CD4-positive, CD25-positive, alpha-beta regulatory T cell (primary cell): Measurements from ENCODE around the gene NFIX. TPM values are rescaled to one million over a fixed set of nuclear protein-coding genes. Genes with fewer than 3 reads are reported as not detected.

Experiments used
- ATAC-seq, 2 donors: fragments of 150-1000 bp; cut with Tn5 transposase; one replicate each; pipeline ENCODE4 v1.10.0; 2021; ENCODE audit warnings: low read depth in 2 of 2, moderate number of reproducible peaks in 2 of 2, moderate library complexity in 1 of 2
- DNase-seq, 3 donors: peaks; one replicate each; pipeline versions ENCODE4 v3.0.0 to v3.0.0-alpha.2; 2012 to 2022; ENCODE audit warnings: mixed read lengths in 1 of 3
- H3K27ac ChIP-seq: one replicate; pipeline ENCODE4 v1.7.0; 2013; ENCODE audit warnings: mild to moderate bottlenecking, low read length; ENCODE audit not compliant: insufficient read depth, poor library complexity, severe bottlenecking
- H3K27me3 ChIP-seq: one replicate; pipeline ENCODE4 v1.7.0; 2013; ENCODE audit warnings: low read length; ENCODE audit not compliant: control insufficient read depth, insufficient read depth
- H3K36me3 ChIP-seq: one replicate; pipeline ENCODE4 v1.7.0; 2013; ENCODE audit warnings: mild to moderate bottlenecking, low read length, moderate library complexity; ENCODE audit not compliant: control insufficient read depth, insufficient read depth
- H3K4me1 ChIP-seq: 2 replicates; pipeline ENCODE4 v1.7.0; 2013; ENCODE audit warnings: mild to moderate bottlenecking, low read length; ENCODE audit not compliant: insufficient read depth, control insufficient read depth, poor library complexity, severe bottlenecking
- H3K4me3 ChIP-seq: one replicate; pipeline ENCODE4 v1.7.0; 2013; ENCODE audit warnings: low read depth, mild to moderate bottlenecking, low read length, moderate library complexity
- H3K9me3 ChIP-seq, 2 experiments: 1 replicate in 1 of 2; 2 replicates in 1 of 2; pipeline ENCODE4 v1.7.0; 2013; ENCODE audit warnings: low read length in 2 of 2, mild to moderate bottlenecking in 1 of 2, moderate library complexity in 1 of 2; ENCODE audit not compliant: control insufficient read depth in 2 of 2
- H3K27ac Mint-ChIP-seq, 3 donors: one replicate each; pipeline ENCODE4 v1.8.0; 2020 to 2022; ENCODE audit warnings: mild to moderate bottlenecking in 3 of 3, mixed read lengths in 3 of 3, moderate library complexity in 2 of 3
- H3K27me3 Mint-ChIP-seq: one replicate; pipeline ENCODE4 v1.8.0; 2022; ENCODE audit warnings: mild to moderate bottlenecking, mixed read lengths
- H3K36me3 Mint-ChIP-seq: one replicate; pipeline ENCODE4 v1.8.0; 2020; ENCODE audit warnings: mixed read lengths
- H3K4me1 Mint-ChIP-seq, 4 donors: one replicate each; pipeline ENCODE4 v1.8.0; 2020 to 2022; ENCODE audit warnings: mixed read lengths in 4 of 4, mild to moderate bottlenecking in 1 of 4
- H3K4me3 Mint-ChIP-seq, 4 donors: one replicate each; pipeline ENCODE4 v1.8.0; 2020 to 2022; ENCODE audit warnings: mild to moderate bottlenecking in 4 of 4, mixed read lengths in 4 of 4, moderate library complexity in 3 of 4
- H3K9me3 Mint-ChIP-seq, 7 donors: one replicate each; pipeline ENCODE4 v1.8.0; 2020 to 2022; ENCODE audit warnings: mixed read lengths in 7 of 7, mild to moderate bottlenecking in 3 of 7, moderate library complexity in 2 of 7
- polyA plus RNA-seq, 4 donors: library from polyadenylated mRNA; unstranded; fragments of 300-500 nt; fragmentation: Illumina TruSeq; gene quantifications; one replicate each; pipeline ENCODE4 v1.2.3, GENCODE V29; 2021
- total RNA-seq: library from RNA; stranded (reverse); gene quantifications from one replicate; pipeline ENCODE4 v1.2.3, GENCODE V29; 2022

The NFIX gene
- total and polyA plus RNA-seq, 5 donors from 2014 or later: 0.15 to 1.2 TPM; not detected in 3

DNA sequence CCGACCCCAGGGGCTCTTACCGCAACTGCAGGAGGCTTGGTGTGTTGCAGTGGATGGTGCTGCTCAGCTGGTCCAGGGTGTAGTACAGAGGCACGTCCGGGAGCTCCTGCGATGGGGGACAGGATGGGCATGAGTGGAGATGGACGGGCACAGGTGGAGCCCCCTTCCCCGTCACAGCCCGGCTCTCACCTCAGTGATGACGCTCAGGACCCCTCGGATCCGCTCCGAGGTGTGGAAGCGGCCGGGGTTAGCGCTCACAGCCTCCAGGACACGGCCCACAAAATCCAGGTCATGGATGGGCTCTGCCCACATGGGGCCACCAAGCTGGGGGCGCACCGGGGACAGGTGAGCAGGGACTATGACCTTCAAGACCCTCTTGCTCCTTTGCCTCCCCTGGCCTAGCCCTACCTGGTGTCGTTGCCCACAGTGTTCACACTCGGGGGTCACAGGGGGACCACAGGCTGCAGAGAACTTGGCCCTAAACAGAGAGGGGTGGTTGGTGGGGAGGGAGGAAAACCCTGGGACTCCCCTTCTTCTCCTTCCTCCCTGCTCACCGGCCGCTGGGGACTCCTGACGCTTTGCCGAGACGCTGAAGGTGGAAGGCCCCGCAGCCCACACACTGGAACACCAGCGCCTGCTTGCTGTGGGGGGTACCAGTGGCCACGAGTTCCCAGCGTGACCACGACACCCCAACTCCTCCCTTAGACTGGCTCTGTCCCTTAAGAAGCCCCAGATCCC lies 114.3 kb downstream of the NFIX start:
- Mint-ChIP-seq H3K9me3 (no peaks in the 10 kb centered on the region), H3K4me3 (peak overlapping the region in 1 of 4 donors; percentile 19), H3K4me1 (peaks cover 0 to 10% (median 3%) of the 10 kb centered on the region in 4 donors), H3K27me3 (no peaks in the 10 kb centered on the region), H3K36me3 (no peaks in the 10 kb centered on the region), H3K27ac (no peak overlapping the region)
- no peaks in the 10 kb centered on the region for H3K9me3 ChIP-seq
- DNase-seq (no peak), ATAC-seq (no peak)
- no peak overlapping the region for H3K4me3 ChIP-seq
- H3K4me1 ChIP-seq: peaks cover 15% of the 10 kb centered on the region
- H3K36me3 ChIP-seq: peaks cover 4% of the 10 kb centered on the region
- H3K27ac ChIP-seq: no peak overlapping the region
- H3K27me3 ChIP-seq: no peaks in the 10 kb centered on the region

DNA sequence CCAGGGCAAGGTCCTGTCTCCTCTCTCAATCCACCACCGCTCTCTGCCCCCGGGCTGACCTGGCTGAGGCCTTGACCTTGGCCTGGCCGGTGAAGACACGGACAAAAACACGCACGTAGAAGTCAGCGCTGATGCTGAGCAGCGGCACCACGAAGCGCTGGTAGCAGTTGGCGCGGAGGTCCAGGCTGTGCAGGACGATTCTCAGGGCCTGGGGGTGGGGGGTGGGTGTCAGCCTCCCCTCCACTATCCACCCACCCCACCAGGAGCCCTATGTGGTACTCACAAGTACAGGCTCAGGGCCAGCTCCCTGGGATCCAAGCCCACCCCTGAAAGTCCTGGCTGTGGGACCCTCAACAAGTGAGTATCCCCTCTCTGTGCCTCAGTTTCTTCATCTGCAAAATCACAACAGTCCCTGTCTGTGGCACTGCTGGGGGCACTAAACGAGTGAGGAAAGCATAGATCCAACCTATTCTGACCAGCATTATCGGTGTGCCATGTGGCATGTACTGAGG lies 114.9 kb downstream of the NFIX start:
- no peaks in the 10 kb centered on the region for H3K36me3 Mint-ChIP-seq
- DNase-seq: no peak
- Histone ChIP-seq H3K27me3 (no peaks in the 10 kb centered on the region), H3K4me1 (peaks cover 9% of the 10 kb centered on the region), H3K36me3 (peaks cover 4% of the 10 kb centered on the region), H3K27ac (no peak overlapping the region), H3K4me3 (no peak overlapping the region), H3K9me3 (no peaks in the 10 kb centered on the region)
- no peaks in the 10 kb centered on the region for H3K9me3 Mint-ChIP-seq
- peak overlapping the region in 1 of 3 donors; percentile 26 for H3K27ac Mint-ChIP-seq
- ATAC-seq: no peak
- H3K27me3 Mint-ChIP-seq: no peaks in the 10 kb centered on the region
- peak overlapping the region in 1 of 4 donors; percentile 29 for H3K4me3 Mint-ChIP-seq
- H3K4me1 Mint-ChIP-seq: peaks cover 0 to 9% (median 0%) of the 10 kb centered on the region in 4 donors

DNA sequence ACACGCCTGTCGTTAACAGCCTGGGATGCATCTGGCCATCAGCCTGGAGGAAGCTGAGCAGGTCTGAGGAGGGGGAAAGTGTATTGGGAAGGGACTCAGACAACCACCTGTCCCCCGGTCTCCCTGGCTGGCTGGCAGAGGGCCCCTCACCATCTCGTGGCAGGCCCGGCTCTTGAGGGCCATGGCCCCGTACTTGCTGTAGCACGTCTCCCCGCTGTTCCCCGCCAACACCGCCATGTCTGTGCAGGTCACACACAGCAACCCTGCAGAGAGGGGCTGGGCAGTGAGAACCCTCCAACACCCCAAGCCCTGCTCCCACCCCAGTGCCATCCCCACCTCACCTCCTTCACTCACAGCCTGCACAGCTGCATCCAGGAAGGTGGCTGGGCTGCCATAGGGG lies 117.3 kb downstream of the NFIX start:
- H3K9me3 Mint-ChIP-seq: no peaks in the 10 kb centered on the region
- H3K27me3 Mint-ChIP-seq: no peaks in the 10 kb centered on the region
- H3K4me3 Mint-ChIP-seq: peak overlapping the region in 1 of 4 donors; percentile 2
- peaks cover under 1 to 26% (median 3%) of the 10 kb centered on the region in 4 donors for H3K4me1 Mint-ChIP-seq
- Histone ChIP-seq H3K4me1 (peaks cover 20% of the 10 kb centered on the region), H3K27me3 (no peaks in the 10 kb centered on the region), H3K4me3 (no peak overlapping the region), H3K36me3 (peaks cover 4% of the 10 kb centered on the region), H3K27ac (no peak overlapping the region), H3K9me3 (no peaks in the 10 kb centered on the region)
- no peaks in the 10 kb centered on the region for H3K36me3 Mint-ChIP-seq
- ATAC-seq: no peak
- no peak for DNase-seq
- H3K27ac Mint-ChIP-seq: no peak overlapping the region

DNA sequence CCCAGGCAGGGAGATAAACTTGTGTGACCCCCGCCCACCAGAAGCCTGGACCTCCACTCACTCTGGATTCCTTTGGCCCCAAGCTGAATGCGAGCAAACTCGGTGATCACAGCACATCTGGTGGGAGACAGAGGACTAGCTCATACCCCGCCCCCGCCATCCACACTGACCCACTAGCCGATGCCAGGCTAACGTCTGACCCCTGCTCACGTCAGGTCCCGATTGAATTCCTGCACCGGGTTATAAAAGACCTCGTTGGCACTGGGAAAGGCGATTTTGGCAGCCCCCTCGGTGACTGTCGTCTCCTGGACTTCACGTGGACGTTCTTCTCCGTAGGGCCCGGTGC lies 120.6 kb downstream of the NFIX start:
- Mint-ChIP-seq H3K27ac (peak overlapping the region; percentile 80 to 97 (median 87)), H3K4me1 (peaks cover 5 to 51% (median 14%) of the 10 kb centered on the region in 4 donors), H3K9me3 (no peaks in the 10 kb centered on the region), H3K36me3 (no peaks in the 10 kb centered on the region), H3K27me3 (no peaks in the 10 kb centered on the region), H3K4me3 (peak overlapping the region; percentile 94 to 97 (median 95))
- H3K4me3 ChIP-seq: peak overlapping the region; percentile 99
- ATAC-seq: no peak
- peak overlapping the region; percentile 69 for H3K27ac ChIP-seq
- H3K9me3 ChIP-seq: no peaks in the 10 kb centered on the region
- H3K4me1 ChIP-seq: peaks cover 42% of the 10 kb centered on the region
- no peaks in the 10 kb centered on the region for H3K27me3 ChIP-seq
- DNase-seq: no peak
- H3K36me3 ChIP-seq: no peaks in the 10 kb centered on the region

DNA sequence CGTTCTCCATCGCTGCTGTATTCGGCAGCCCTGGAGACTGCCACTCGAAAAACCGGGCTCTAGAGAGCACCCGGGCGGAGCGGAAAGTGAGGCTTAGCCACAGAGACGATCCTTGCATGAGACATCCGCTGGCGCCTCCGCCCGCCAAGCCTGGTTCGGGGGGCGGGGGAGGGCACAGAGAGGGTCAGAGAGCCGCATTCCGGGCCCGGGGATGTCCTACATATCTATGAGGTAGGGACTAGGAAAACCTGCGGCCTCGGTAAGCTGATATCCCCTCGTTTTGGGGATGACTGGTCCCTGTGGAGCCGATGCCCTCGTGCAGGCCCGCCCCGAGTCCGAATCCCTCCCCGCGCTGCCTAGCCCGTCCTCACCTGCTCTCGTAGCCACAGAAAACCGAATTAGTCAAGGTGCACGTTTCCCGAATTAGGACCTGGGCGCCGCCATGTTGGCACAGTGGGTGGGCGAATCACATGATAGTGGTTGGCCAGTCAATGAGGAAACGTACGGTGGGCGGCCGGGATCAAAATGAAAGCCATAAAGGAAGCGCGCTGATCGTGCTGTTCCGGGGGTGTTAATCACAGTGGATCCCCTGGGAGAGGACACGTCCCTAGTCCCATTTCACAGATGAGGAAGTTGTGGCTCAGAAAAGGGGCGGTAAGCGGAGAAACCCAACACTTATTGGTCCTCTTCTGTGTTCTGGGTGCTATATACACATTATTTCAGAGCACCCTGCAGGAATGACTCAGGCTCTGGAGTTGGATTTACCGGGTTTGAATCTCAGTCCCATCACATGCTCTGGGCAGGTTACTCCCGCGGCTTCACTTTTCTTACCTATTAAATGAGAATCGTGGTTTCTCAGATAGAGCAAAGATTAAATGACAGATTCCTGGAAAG lies 121.3 kb downstream of the NFIX start, which contains the start of gene TRMT1:
TRMT1 (minus strand) TSS at position 459 of the 894 bp plus-strand sequence; CDS start at position 118, 341 bp downstream.
- Mint-ChIP-seq H3K4me1 (peaks cover 5 to 58% (median 15%) of the 10 kb centered on the region in 4 donors), H3K36me3 (no peaks in the 10 kb centered on the region), H3K4me3 (peak within 1 kb of the TSS; percentile 94 to 97 (median 95)), H3K27me3 (no peaks in the 10 kb centered on the region), H3K27ac (peak within 1 kb of the TSS; percentile 80 to 97 (median 87)), H3K9me3 (no peaks in the 10 kb centered on the region)
- Histone ChIP-seq H3K4me1 (peaks cover 42% of the 10 kb centered on the region), H3K4me3 (peak within 1 kb of the TSS; percentile 99), H3K27ac (peak within 1 kb of the TSS; percentile 69), H3K9me3 (no peaks in the 10 kb centered on the region), H3K27me3 (no peaks in the 10 kb centered on the region), H3K36me3 (peaks cover 4% of the 10 kb centered on the region)
- peak; percentile 83 to 94 (median 87) for DNase-seq
- peak; percentile 59 to 64 for ATAC-seq

DNA sequence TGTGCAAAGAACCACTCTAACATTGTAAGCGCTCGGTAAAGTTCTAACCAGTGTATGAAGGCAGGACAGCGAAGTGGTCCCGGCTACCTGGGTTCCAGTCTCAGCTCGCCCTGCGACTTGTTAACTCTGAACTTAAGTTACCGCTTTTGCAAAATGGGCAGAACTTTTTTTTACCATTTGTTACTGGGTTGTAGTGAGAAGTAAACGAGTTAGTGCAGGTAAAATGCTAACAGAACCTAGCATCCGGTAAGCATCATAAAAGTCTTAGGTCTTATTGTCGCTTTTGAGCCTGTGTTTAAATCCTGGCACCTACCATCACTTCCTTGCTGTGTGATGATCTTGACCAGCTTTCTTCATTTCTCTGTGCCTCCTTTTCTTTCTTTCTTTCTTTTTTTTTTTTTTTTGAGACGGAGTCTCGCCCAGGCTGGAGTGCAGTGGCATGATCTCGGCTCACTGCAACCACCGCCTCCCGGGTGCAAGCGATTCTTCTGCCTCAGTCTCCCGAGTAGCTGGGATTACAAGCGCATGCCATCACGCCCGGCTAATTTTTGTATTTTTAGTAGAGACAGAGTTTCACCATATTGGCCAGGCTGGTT lies 122.0 kb downstream of the NFIX start:
- Histone ChIP-seq H3K4me1 (peaks cover 42% of the 10 kb centered on the region), H3K27ac (peak overlapping the region; percentile 69), H3K27me3 (no peaks in the 10 kb centered on the region), H3K9me3 (no peaks in the 10 kb centered on the region), H3K4me3 (peak overlapping the region; percentile 99), H3K36me3 (peaks cover 7% of the 10 kb centered on the region)
- Mint-ChIP-seq H3K36me3 (no peaks in the 10 kb centered on the region), H3K4me1 (peaks cover 5 to 65% (median 17%) of the 10 kb centered on the region in 4 donors), H3K4me3 (peak overlapping the region; percentile 94 to 97 (median 95)), H3K9me3 (no peaks in the 10 kb centered on the region), H3K27me3 (no peaks in the 10 kb centered on the region), H3K27ac (peak overlapping the region; percentile 16 to 87 (median 80))
- peak in 2 of 3 donors; percentile 60 to 64 for DNase-seq
- peak; percentile 25 to 29 for ATAC-seq

DNA sequence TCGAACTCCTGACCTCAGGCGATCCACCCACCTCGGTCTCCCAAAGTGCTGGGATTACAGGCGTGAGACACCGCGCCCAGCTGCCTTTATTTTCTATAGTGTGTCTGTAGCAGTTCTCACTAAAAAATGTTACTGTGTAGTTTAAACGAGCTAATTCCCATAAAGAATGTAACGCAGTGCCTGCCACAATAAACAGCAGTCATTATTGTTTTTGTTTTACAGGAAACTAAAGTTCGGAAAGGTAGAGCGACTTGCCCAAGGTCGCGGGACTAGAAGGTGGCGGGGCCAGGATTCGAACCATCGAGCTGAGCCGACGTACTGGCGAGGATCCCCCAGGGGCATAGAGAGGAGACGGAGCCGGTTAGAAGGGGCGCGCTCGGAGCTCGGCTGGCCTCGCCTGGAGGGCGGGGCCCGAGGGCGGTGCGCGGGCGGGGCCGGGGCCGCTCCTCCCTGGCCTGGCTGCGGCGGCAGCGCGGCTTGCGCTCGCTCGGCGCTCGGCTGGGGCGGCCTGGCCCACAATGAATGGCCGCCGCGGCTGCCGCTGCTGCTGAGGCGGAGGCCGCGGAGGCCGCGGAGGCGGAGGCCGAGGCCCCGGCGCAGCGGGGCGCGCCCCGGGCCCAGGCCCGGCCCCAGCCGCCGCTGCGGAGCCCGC lies 122.6 kb downstream of the NFIX start, which contains the start of gene NACC1:
NACC1 (plus strand) TSS at position 493 of the 652 bp plus-strand sequence. CDS start 16,944 bp downstream, outside the sequence.
- Mint-ChIP-seq H3K27me3 (no peaks in the 10 kb centered on the region), H3K9me3 (no peaks in the 10 kb centered on the region), H3K4me3 (peak within 1 kb of the TSS; percentile 94 to 97 (median 95)), H3K36me3 (no peaks in the 10 kb centered on the region), H3K27ac (peak within 1 kb of the TSS; percentile 80 to 90 (median 87)), H3K4me1 (peaks cover 5 to 68% (median 21%) of the 10 kb centered on the region in 4 donors)
- Histone ChIP-seq H3K27me3 (no peaks in the 10 kb centered on the region), H3K36me3 (peaks cover 7% of the 10 kb centered on the region), H3K4me3 (peak within 1 kb of the TSS; percentile 99), H3K4me1 (peaks cover 42% of the 10 kb centered on the region), H3K27ac (peak within 1 kb of the TSS; percentile 69), H3K9me3 (no peaks in the 10 kb centered on the region)
- peak; percentile 80 to 90 (median 89) for DNase-seq
- ATAC-seq: peak; percentile 86 to 87
